K562 (cell line): ENCODE results near the gene CD1D. TPM values are rescaled to one million over a fixed set of nuclear protein-coding genes. Genes with fewer than 3 reads are reported as not detected.

ENCODE experiments used
- ATAC-seq: fragments of 200-7000 bp; cut with Tn5 transposase; 3 replicates; pipeline ENCODE4 v1.9.1; 2020; ENCODE audit warnings: moderate library complexity
- BruUV-seq: library from RNA; stranded (reverse); fragments of 400-500 nt; replicated peaks from 2 replicates; lab custom pipeline; 2021; lab: Mats Ljungman, UMichigan
- CTCF ChIA-PET: fragments of 300-600 bp; formaldehyde crosslinking; extraction: SDS; loops from one replicate; lab custom pipeline; 2021; ENCODE audit warnings: low intra/inter-chr PET ratio; lab: Yijun Ruan, JAX
- POLR2A ChIA-PET: fragments of 300-600, 350-650 bp; sonication (Branson Sonifier 250); formaldehyde crosslinking; extraction: SDS; loops from one replicate; lab custom pipeline; 2021; ENCODE audit warnings: antibody characterized with exemption, inconsistent platforms; lab: Yijun Ruan, JAX
- DNase-seq, 4 experiments: peaks; one replicate each; pipeline versions ENCODE4 v3.0.0 to v3.0.0-alpha.2; 2011 to 2018; ENCODE audit warnings: low spot score in 3 of 4, mixed read lengths in 3 of 4; ENCODE audit errors: extremely low read depth in 1 of 4
- FAIRE-seq: peaks from 2 replicates; lab custom pipeline; 2011; peaks lifted over from hg19 to GRCh38; lab: Jason Lieb, UNC
- H2AFZ ChIP-seq: 2 replicates; pipeline ENCODE4 v1.6.0; 2011; ENCODE audit warnings: low read depth, low read length, control low read depth, inconsistent platforms
- H3K27ac ChIP-seq: fragments of 200-600 bp; 3 replicates; pipeline ENCODE4 v1.8.0; 2011; ENCODE audit warnings: low read depth, mild to moderate bottlenecking, control low read depth, inconsistent platforms, low read length, moderate library complexity, mixed read lengths; ENCODE audit errors: extremely low read depth
- H3K27me3 ChIP-seq, 2 experiments: fragments of 300-600 bp in 1 of 2; 2 replicates in 1 of 2; 3 replicates in 1 of 2; pipeline versions ENCODE4 v1.6.0 to v1.8.0; 2011; ENCODE audit warnings: inconsistent platforms in 2 of 2, low read length in 2 of 2, mild to moderate bottlenecking in 1 of 2, mixed read lengths in 1 of 2, moderate library complexity in 1 of 2; ENCODE audit not compliant: control insufficient read depth in 2 of 2, insufficient read depth in 2 of 2
- H3K36me3 ChIP-seq: fragments of 300-600 bp; 3 replicates; pipeline ENCODE4 v1.8.0; 2011; ENCODE audit warnings: mild to moderate bottlenecking, low read length, inconsistent platforms; ENCODE audit not compliant: control insufficient read depth, insufficient read depth
- H3K4me1 ChIP-seq, 2 experiments: fragments of 200-600 bp in 1 of 2; replicated peaks in 1 of 2; 2 replicates in 1 of 2; 3 replicates in 1 of 2; pipeline versions ENCODE4 v1.5.1 to v1.8.0; 2011; ENCODE audit warnings: inconsistent platforms in 2 of 2, low read length in 2 of 2, mild to moderate bottlenecking in 1 of 2, mixed read lengths in 1 of 2, moderate library complexity in 1 of 2; ENCODE audit not compliant: control insufficient read depth in 2 of 2, insufficient read depth in 2 of 2
- H3K4me2 ChIP-seq: 2 replicates; pipeline ENCODE4 v1.6.1; 2011; ENCODE audit warnings: low read length, control low read depth, inconsistent platforms, mixed read lengths; ENCODE audit not compliant: insufficient read depth
- H3K4me3 ChIP-seq: fragments of 200-600 bp; sonication (generic), shearing (Covaris generic); 2 replicates; pipeline ENCODE4 v1.5.1; 2016; ENCODE audit warnings: control low read depth, inconsistent platforms
- H3K79me2 ChIP-seq: fragments of 200-600 bp; 3 replicates; pipeline ENCODE4 v1.8.0; 2011; ENCODE audit warnings: low read length, inconsistent platforms; ENCODE audit not compliant: control insufficient read depth, insufficient read depth
- H3K9ac ChIP-seq, 2 experiments: 2 replicates each; pipeline versions ENCODE4 v1.6.0 to v1.6.1; 2011; ENCODE audit warnings: low read depth in 2 of 2, low read length in 2 of 2, control low read depth in 1 of 2, inconsistent platforms in 1 of 2, mild to moderate bottlenecking in 1 of 2, mixed read lengths in 1 of 2; ENCODE audit not compliant: insufficient read depth in 1 of 2
- H3K9me1 ChIP-seq: one replicate; pipeline ENCODE4 v1.6.0; 2011; ENCODE audit warnings: inconsistent platforms, mild to moderate bottlenecking, low read length, moderate library complexity; ENCODE audit not compliant: control insufficient read depth, insufficient read depth
- H3K9me3 ChIP-seq: replicated peaks from 2 replicates; pipeline ENCODE4 v1.5.1; 2011; ENCODE audit warnings: low read depth, low read length, inconsistent platforms; ENCODE audit not compliant: control insufficient read depth, insufficient read depth
- H4K20me1 ChIP-seq: replicated peaks from 2 replicates; pipeline ENCODE4 v1.6.1; 2011; ENCODE audit warnings: low read length, inconsistent platforms, mixed read lengths; ENCODE audit not compliant: control insufficient read depth, insufficient read depth
- ETV6 ChIP-seq, 3 experiments: fragments of 150-350 bp in 1 of 3; sonication (generic) in 1 of 3; formaldehyde crosslinking in 1 of 3; IDR thresholded peaks; 2 replicates each; pipeline versions ENCODE4 v1.6.1 to v1.8.0; 2014 to 2022; ENCODE audit warnings: borderline replicate concordance in 2 of 3, low read depth in 2 of 3, antibody characterized with exemption in 1 of 3, low read length in 1 of 3, mild to moderate bottlenecking in 1 of 3, missing genetic modification reagents in 1 of 3
- NFIX ChIP-seq: fragments of 250-450 bp; sonication (Bioruptor Pico); IDR thresholded peaks from 2 replicates; pipeline ENCODE4 v1.4.0; 2020; ENCODE audit warnings: low read depth, mild to moderate bottlenecking, moderate library complexity
- TARDBP ChIP-seq: fragments of 450-650 bp; IDR thresholded peaks from 2 replicates; pipeline ENCODE4 v1.6.1; 2016
- ZNF232 ChIP-seq: sonication (generic); formaldehyde crosslinking; IDR thresholded peaks from 2 replicates; pipeline ENCODE4 v1.8.0; 2022; ENCODE audit warnings: mild to moderate bottlenecking, missing genetic modification reagents
- ZNF57 ChIP-seq: fragments of 450-650 bp; formaldehyde crosslinking; IDR thresholded peaks from 2 replicates; pipeline ENCODE4 v1.4.0; 2020; ENCODE audit warnings: mild to moderate bottlenecking, moderate library complexity
- WGBS: fragments of 100-300 bp; shearing (Covaris generic); methylation state at CpG from one replicate; pipeline ENCODE4 v1.1.6; 2016; ENCODE audit warnings: low coverage, mixed read lengths; ENCODE audit not compliant: insufficient coverage; ENCODE audit errors: missing lambda C conversion rate; 5-methylcytosine and 5-hydroxymethylcytosine counted together
- in situ Hi-C: fragments of 300-500 bp; cut with MboI; formaldehyde crosslinking; loops from 4 replicates; pipeline ENCODE4 v1.15.0; 2018; ENCODE audit warnings: inconsistent platforms, mixed read lengths
- intact Hi-C: fragments of 100-400 bp; cut with micrococcal nuclease; formaldehyde crosslinking; loops from 2 replicates; pipeline ENCODE4 v1.14.2; 2022
- polyA plus RNA-seq, 8 experiments: library from polyadenylated mRNA; depleted of rRNA in 4 of 8; stranded (reverse) in 5 of 8; unstranded in 3 of 8; fragments of >200 nt; fragmentation: Nextera tagmentation in 2 of 8; fragmentation: Illumina TruSeq in 1 of 8; extraction: Ambion mirVana in 2 of 8; extraction: Trizol in 1 of 8; gene quantifications; 2 replicates each; pipeline versions ENCODE4 v1.2.1 to v1.2.3, GENCODE V29; 2011 to 2014; ENCODE audit warnings: inconsistent platforms in 1 of 8, missing spikeins in 1 of 8
- total RNA-seq, 7 experiments: library from RNA; depleted of rRNA in 6 of 7; stranded (reverse); fragments of >200 nt in 6 of 7; fragmentation: Illumina TruSeq in 2 of 7; extraction: Trizol in 2 of 7; gene quantifications; 2 replicates each; pipeline versions ENCODE4 v1.2.1 to v1.2.3, GENCODE V29; 2011 to 2021; ENCODE audit warnings: low replicate concordance in 1 of 7
- TF ChIP-seq, protein P1 (sequence below), 2 experiments: fragments of 450-650 bp in 1 of 2; sonication (generic) in 1 of 2; formaldehyde crosslinking in 1 of 2; IDR thresholded peaks; 2 replicates each; pipeline versions ENCODE4 v1.7.1 to v1.9.0; 2016 to 2022; ENCODE audit warnings: inconsistent platforms in 1 of 2, mild to moderate bottlenecking in 1 of 2, missing genetic modification reagents in 1 of 2
- TF ChIP-seq, protein P2 (sequence below): fragments of 250-450 bp; sonication (Bioruptor Pico); IDR thresholded peaks from 2 replicates; pipeline ENCODE4 v1.4.0; 2020; ENCODE audit warnings: mild to moderate bottlenecking, moderate library complexity

The CD1D gene
- total and polyA plus RNA-seq, 9 of the 15 experiments (the other 6 are each of a cell fraction or from before 2014, with no cell fraction given) = 0.03 TPM; not detected in 8

DNA sequence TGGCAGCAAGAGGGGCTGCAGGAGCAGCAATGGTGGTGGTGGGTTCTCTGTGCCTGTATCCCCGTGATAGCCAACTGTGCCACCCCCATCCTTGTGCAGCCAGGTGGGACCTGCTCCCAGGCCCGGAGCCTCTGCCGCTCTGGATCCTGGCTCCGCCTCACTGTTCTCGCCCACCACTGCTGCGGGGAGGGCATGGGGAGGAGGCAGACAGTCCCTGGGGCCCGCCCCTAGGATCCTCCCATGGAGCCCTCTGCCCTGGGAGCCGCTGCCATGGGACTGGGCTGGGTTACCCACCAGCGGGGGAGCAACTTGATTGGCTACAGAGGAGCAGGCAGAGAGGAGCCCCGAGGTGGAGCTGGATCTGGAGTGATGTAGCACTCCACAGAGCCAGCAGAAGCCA lies 31.6 kb downstream of the CD1D start:
- no TSS peak for BruUV-seq
- no peaks in the 10 kb centered on the region for H3K36me3 ChIP-seq
- no peaks in the 10 kb centered on the region for H3K4me1 ChIP-seq
- H3K9ac ChIP-seq = no peak overlapping the region; a peak in 1 of 4 replicates
- intact Hi-C loops = no loop called here
- H3K27me3 ChIP-seq = no peaks in the 10 kb centered on the region
- H2AFZ ChIP-seq = no peak overlapping the region
- in situ Hi-C loops = no loop called here
- H3K9me3 ChIP-seq = no peaks in the 10 kb centered on the region
- no peak overlapping the region for H3K4me2 ChIP-seq
- no peaks in the 10 kb centered on the region for H4K20me1 ChIP-seq
- no peak for ATAC-seq
- no peaks in the 10 kb centered on the region for H3K79me2 ChIP-seq
- no peak overlapping the region for H3K4me3 ChIP-seq
- H3K9me1 ChIP-seq = no peaks in the 10 kb centered on the region
- no peak for FAIRE-seq
- ChIA-PET CTCF (no interaction called here), POLR2A (no interaction called here)
- WGBS = 1% methylated on average over 10 of the region's 10 CpGs
- no peak overlapping the region for H3K27ac ChIP-seq
- DNase-seq = no peak
- no peak for TF ChIP-seq ZNF232 (CRISPR knock-in tag)
- TF ChIP-seq ETV6 (IDR thresholded peaks at IDR 0.05; ENCODE audit: borderline replicate concordance in 1 of 2, low read depth in 2 of 2, low read length in 1 of 2) = no peak
- TF ChIP-seq ETV6 (CRISPR knock-in tag; IDR thresholded peaks at IDR 0.05; ENCODE audit: borderline replicate concordance) = no peak
- no peak for TF ChIP-seq NFIX (CRISPR knock-in tag)
- TF ChIP-seq TARDBP = no peak
- TF ChIP-seq ZNF57 (CRISPR knock-in tag) = no peak
- TF ChIP-seq, protein P1, sequence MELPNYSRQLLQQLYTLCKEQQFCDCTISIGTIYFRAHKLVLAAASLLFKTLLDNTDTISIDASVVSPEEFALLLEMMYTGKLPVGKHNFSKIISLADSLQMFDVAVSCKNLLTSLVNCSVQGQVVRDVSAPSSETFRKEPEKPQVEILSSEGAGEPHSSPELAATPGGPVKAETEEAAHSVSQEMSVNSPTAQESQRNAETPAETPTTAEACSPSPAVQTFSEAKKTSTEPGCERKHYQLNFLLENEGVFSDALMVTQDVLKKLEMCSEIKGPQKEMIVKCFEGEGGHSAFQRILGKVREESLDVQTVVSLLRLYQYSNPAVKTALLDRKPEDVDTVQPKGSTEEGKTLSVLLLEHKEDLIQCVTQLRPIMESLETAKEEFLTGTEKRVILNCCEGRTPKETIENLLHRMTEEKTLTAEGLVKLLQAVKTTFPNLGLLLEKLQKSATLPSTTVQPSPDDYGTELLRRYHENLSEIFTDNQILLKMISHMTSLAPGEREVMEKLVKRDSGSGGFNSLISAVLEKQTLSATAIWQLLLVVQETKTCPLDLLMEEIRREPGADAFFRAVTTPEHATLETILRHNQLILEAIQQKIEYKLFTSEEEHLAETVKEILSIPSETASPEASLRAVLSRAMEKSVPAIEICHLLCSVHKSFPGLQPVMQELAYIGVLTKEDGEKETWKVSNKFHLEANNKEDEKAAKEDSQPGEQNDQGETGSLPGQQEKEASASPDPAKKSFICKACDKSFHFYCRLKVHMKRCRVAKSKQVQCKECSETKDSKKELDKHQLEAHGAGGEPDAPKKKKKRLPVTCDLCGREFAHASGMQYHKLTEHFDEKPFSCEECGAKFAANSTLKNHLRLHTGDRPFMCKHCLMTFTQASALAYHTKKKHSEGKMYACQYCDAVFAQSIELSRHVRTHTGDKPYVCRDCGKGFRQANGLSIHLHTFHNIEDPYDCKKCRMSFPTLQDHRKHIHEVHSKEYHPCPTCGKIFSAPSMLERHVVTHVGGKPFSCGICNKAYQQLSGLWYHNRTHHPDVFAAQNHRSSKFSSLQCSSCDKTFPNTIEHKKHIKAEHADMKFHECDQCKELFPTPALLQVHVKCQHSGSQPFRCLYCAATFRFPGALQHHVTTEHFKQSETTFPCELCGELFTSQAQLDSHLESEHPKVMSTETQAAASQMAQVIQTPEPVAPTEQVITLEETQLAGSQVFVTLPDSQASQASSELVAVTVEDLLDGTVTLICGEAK (IDR thresholded peaks at IDR 0.05) = no peak
- TF ChIP-seq, protein P1 (CRISPR knock-in tag; IDR thresholded peaks at IDR 0.05) = no peak
- TF ChIP-seq, protein P2, sequence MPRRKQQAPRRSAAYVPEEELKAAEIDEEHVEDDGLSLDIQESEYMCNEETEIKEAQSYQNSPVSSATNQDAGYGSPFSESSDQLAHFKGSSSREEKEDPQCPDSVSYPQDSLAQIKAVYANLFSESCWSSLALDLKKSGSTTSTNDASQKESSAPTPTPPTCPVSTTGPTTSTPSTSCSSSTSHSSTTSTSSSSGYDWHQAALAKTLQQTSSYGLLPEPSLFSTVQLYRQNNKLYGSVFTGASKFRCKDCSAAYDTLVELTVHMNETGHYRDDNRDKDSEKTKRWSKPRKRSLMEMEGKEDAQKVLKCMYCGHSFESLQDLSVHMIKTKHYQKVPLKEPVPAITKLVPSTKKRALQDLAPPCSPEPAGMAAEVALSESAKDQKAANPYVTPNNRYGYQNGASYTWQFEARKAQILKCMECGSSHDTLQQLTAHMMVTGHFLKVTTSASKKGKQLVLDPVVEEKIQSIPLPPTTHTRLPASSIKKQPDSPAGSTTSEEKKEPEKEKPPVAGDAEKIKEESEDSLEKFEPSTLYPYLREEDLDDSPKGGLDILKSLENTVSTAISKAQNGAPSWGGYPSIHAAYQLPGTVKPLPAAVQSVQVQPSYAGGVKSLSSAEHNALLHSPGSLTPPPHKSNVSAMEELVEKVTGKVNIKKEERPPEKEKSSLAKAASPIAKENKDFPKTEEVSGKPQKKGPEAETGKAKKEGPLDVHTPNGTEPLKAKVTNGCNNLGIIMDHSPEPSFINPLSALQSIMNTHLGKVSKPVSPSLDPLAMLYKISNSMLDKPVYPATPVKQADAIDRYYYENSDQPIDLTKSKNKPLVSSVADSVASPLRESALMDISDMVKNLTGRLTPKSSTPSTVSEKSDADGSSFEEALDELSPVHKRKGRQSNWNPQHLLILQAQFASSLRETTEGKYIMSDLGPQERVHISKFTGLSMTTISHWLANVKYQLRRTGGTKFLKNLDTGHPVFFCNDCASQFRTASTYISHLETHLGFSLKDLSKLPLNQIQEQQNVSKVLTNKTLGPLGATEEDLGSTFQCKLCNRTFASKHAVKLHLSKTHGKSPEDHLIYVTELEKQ (CRISPR knock-in tag) = no peak
